ENCODE measurements around the gene HSPB6. TPM values are rescaled to one million over a fixed set of nuclear protein-coding genes. Genes with fewer than 3 reads are reported as not detected.
A peak's percentile ranks its signal among the peaks of the same experiment; 100 is the strongest.

The HSPB6 gene
- polyA plus RNA-seq, 1 of the 3 experiments (the other 2 are of a cell fraction) = 0.43 TPM

GRCh38 chr19:35755550-35756376, 1.1 kb downstream of the HSPB6 start:
- Histone ChIP-seq H3K9ac (no peak overlapping the region), H3K4me2 (no peak overlapping the region), H3K4me1 (ENCODE audit: control insufficient read depth in 1 of 2, insufficient read depth in 2 of 2, low read depth in 1 of 2, low read length in 1 of 2) (peaks cover 7 to 19% of the 10 kb centered on the region in 2 experiments; a peak in 3 of 4 replicates), H3F3A (replicated peaks; ENCODE audit: insufficient read depth) (peaks cover 10% of the 10 kb centered on the region), H3K9me2 (no peaks in the 10 kb centered on the region), H2AFZ (ENCODE audit: low read depth) (no peak overlapping the region), H3K4me3 (ENCODE audit: low read depth in 2 of 2, low read length in 1 of 2) (no peak overlapping the region), H3K79me2 (ENCODE audit: insufficient read depth) (peaks cover 30% of the 10 kb centered on the region), H3K27ac (ENCODE audit: low read depth in 2 of 2, low read length in 1 of 2) (peak overlapping the region in 1 of 2 experiments; percentile 98; a peak in 2 of 4 replicates), H4K20me1 (ENCODE audit: insufficient read depth) (peaks cover 4% of the 10 kb centered on the region), H3K27me3 (ENCODE audit: insufficient read depth) (no peaks in the 10 kb centered on the region), H3K9me3 (no peaks in the 10 kb centered on the region), H3K36me3 (replicated peaks in 1 of 2; ENCODE audit: control insufficient read depth in 1 of 2, insufficient read depth in 2 of 2, low read length in 1 of 2) (peaks cover 13 to 32% of the 10 kb centered on the region in 2 experiments)
- CTCF ChIA-PET = interaction anchor here (0.9 kb wide), 1 partner anchor 64 kb away, joined by 4 read pairs; no protein-coding TSS in a partner anchor
- POLR2A ChIA-PET = no interaction called here
- DNase-seq = no peak
- TF ChIP-seq RAD21 (IDR thresholded peaks at IDR 0.05; ENCODE audit: low read length) (no peak), RXRA (IDR thresholded peaks at IDR 0.05; ENCODE audit: borderline replicate concordance, low read depth) (no peak), ELF1 (IDR thresholded peaks at IDR 0.05) (no peak), POLR2AphosphoS5 (IDR thresholded peaks at IDR 0.05; ENCODE audit: low read depth, low read length) (no peak), GABPA (IDR thresholded peaks at IDR 0.05; ENCODE audit: low read depth) (no peak), EZH2phosphoT487 (IDR thresholded peaks at IDR 0.05; ENCODE audit: borderline replicate concordance, low read depth) (no peak), YY1 (IDR thresholded peaks at IDR 0.05; ENCODE audit: low read depth) (no peak), MAX (IDR thresholded peaks at IDR 0.05; ENCODE audit: low read depth) (no peak), RFX5 (IDR thresholded peaks at IDR 0.05; ENCODE audit: low read length) (no peak), REST (IDR thresholded peaks at IDR 0.05; ENCODE audit: low read depth, low read length) (no peak), GATA2 (CRISPR knock-in tag; IDR thresholded peaks at IDR 0.05) (no peak), TCF12 (IDR thresholded peaks at IDR 0.05) (no peak), MEF2A (IDR thresholded peaks at IDR 0.05; ENCODE audit: borderline replicate concordance, low read depth) (no peak), TEAD4 (IDR thresholded peaks at IDR 0.05; ENCODE audit: borderline replicate concordance, insufficient read depth) (no peak)
- 95% methylated on average over 46 of the region's 74 CpGs for WGBS (ENCODE audit: low lambda C conversion rate)

Data from SK-N-SH (cell line).